BLaER1 treated with 17β-estradiol and CSF1 and Interleukin-3, amounts not matched to agents 10 nM and 100 nM (cell line): Measurements from ENCODE around the gene LUC7L.
"Not testable (repeated sequence)": the region's sequence is repeated elsewhere in the genome, so short reads cannot be mapped to it uniquely, and the experiment has no call there.

ENCODE experiments used
- H3K27ac ChIP-seq, 11 experiments: shearing (Covaris generic); formaldehyde crosslinking; 2 replicates each; pipeline ENCODE4 v1.8.1; 2022
- H3K27me3 ChIP-seq, 11 experiments: shearing (Covaris generic); formaldehyde crosslinking; 2 replicates each; pipeline ENCODE4 v1.8.1; 2022
- H3K36me3 ChIP-seq, 11 experiments: shearing (Covaris generic); formaldehyde crosslinking; 2 replicates each; pipeline ENCODE4 v1.8.1; 2022
- H3K4me1 ChIP-seq, 10 experiments: shearing (Covaris generic); formaldehyde crosslinking; 2 replicates each; pipeline ENCODE4 v1.8.1; 2022
- H3K4me2 ChIP-seq, 11 experiments: shearing (Covaris generic); formaldehyde crosslinking; 2 replicates each; pipeline ENCODE4 v1.8.1; 2022
- H3K4me3 ChIP-seq, 10 experiments: shearing (Covaris generic); formaldehyde crosslinking; 2 replicates each; pipeline ENCODE4 v1.8.1; 2022
- H3K9ac ChIP-seq, 11 experiments: shearing (Covaris generic); formaldehyde crosslinking; 2 replicates each; pipeline ENCODE4 v1.8.1; 2022
- H3K9me3 ChIP-seq, 11 experiments: shearing (Covaris generic); formaldehyde crosslinking; replicated peaks in 1 of 11; 2 replicates each; pipeline ENCODE4 v1.8.1; 2022
- H4K20me1 ChIP-seq, 11 experiments: shearing (Covaris generic); formaldehyde crosslinking; 2 replicates each; pipeline ENCODE4 v1.8.1; 2022
- Cebpa-rat ChIP-seq, 11 experiments: shearing (Covaris generic); IDR thresholded peaks; 2 replicates each; pipeline ENCODE4 v1.8.1; 2022

Gene LUC7L

DNA sequence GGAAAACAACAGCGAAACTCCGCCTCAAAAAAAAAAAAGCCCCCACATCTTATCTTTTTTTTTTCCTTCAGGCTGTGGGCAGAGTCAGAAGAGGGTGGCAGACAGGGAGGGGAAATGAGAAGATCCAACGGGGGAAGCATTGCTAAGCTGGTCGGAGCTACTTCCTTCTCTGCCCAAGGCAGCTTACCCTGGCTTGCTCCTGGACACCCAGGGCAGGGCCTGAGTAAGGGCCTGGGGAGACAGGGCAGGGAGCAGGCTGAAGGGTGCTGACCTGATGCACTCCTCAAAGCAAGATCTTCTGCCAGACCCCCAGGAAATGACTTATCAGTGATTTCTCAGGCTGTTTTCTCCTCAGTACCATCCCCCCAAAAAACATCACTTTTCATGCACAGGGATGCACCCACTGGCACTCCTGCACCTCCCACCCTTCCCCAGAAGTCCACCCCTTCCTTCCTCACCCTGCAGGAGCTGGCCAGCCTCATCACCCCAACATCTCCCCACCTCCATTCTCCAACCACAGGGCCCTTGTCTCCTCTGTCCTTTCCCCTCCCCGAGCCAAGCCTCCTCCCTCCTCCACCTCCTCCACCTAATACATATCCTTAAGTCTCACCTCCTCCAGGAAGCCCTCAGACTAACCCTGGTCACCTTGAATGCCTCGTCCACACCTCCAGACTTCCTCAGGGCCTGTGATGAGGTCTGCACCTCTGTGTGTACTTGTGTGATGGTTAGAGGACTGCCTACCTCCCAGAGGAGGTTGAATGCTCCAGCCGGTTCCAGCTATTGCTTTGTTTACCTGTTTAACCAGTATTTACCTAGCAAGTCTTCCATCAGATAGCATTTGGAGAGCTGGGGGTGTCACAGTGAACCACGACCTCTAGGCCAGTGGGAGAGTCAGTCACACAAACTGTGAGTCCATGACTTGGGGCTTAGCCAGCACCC lies 54.0 kb downstream of the LUC7L start:
- Histone ChIP-seq H3K9me3 (no peaks in the 10 kb centered on the region), H3K9ac (no peak overlapping the region), H3K4me1 (peaks cover 0 to 13% (median 8%) of the 10 kb centered on the region in 10 experiments; a peak in 9 of 20 replicates), H3K27ac (no peak overlapping the region), H3K4me3 (no peak overlapping the region), H3K27me3 (peaks cover 89 to 93% (median 91%) of the 10 kb centered on the region in 11 experiments), H3K36me3 (no peaks in the 10 kb centered on the region), H3K4me2 (peak overlapping the region in 5 of 11 experiments; percentile 0 to 38 (median 4); a peak in 6 of 22 replicates), H4K20me1 (peaks cover 0 to 51% (median 36%) of the 10 kb centered on the region in 11 experiments; a peak in 16 of 22 replicates)
- no peak for TF ChIP-seq Cebpa-rat (IDR thresholded peaks at IDR 0.05)

DNA sequence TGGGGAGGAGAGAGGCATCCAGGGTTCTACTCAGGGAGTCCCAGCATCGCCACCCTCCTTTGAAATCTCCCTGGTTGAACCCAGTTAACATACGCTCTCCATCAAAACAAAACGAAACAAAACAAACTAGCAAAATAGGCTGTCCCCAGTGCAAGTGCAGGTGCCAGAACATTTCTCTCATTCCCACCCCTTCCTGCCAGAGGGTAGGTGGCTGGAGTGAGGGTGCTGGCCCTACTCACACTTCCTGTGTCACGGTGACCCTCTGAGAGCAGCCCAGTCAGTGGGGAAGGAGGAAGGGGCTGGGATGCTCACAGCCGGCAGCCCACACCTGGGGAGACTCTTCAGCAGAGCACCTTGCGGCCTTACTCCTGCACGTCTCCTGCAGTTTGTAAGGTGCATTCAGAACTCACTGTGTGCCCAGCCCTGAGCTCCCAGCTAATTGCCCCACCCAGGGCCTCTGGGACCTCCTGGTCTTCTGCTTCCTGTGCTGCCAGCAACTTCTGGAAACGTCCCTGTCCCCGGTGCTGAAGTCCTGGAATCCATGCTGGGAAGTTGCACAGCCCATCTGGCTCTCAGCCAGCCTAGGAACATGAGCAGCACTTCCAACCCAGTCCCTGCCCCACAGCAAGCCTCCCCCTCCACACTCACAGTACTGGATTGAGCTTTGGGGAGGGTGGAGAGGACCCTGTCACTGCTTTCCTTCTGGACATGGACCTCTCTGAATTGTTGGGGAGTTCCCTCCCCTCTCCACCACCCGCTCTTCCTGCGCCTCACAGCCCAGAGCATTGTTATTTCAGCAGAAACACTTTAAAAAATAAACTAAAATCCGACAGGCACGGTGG lies 55.1 kb downstream of the LUC7L start:
- not testable (repeated sequence) for H3K4me3 ChIP-seq, H3K36me3 ChIP-seq, H3K9ac ChIP-seq, H3K27ac ChIP-seq, H3K9me3 ChIP-seq
- Histone ChIP-seq H3K4me1 (peaks cover 0 to 13% (median 8%) of the 10 kb centered on the region in 10 experiments; a peak in 9 of 20 replicates), H4K20me1 (peaks cover 0 to 42% (median 28%) of the 10 kb centered on the region in 11 experiments; a peak in 16 of 22 replicates), H3K27me3 (peaks cover 87 to 93% (median 91%) of the 10 kb centered on the region in 11 experiments), H3K4me2 (peak overlapping the region in 2 of 11 experiments; percentile 0 to 38; a peak in 3 of 22 replicates)

DNA sequence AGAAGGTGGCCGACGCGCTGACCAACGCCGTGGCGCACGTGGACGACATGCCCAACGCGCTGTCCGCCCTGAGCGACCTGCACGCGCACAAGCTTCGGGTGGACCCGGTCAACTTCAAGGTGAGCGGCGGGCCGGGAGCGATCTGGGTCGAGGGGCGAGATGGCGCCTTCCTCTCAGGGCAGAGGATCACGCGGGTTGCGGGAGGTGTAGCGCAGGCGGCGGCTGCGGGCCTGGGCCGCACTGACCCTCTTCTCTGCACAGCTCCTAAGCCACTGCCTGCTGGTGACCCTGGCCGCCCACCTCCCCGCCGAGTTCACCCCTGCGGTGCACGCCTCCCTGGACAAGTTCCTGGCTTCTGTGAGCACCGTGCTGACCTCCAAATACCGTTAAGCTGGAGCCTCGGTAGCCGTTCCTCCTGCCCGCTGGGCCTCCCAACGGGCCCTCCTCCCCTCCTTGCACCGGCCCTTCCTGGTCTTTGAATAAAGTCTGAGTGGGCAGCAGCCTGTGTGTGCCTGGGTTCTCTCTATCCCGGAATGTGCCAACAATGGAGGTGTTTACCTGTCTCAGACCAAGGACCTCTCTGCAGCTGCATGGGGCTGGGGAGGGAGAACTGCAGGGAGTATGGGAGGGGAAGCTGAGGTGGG lies 55.9 kb downstream of the LUC7L start:
- not testable (repeated sequence) for H3K27ac ChIP-seq, H3K36me3 ChIP-seq, H3K9ac ChIP-seq, H3K9me3 ChIP-seq, H3K4me3 ChIP-seq, H3K4me2 ChIP-seq
- Histone ChIP-seq H3K4me1 (peaks cover 0 to 13% (median 8%) of the 10 kb centered on the region in 10 experiments; a peak in 9 of 20 replicates), H3K27me3 (peaks cover 87 to 93% (median 91%) of the 10 kb centered on the region in 11 experiments), H4K20me1 (peaks cover 0 to 39% (median 26%) of the 10 kb centered on the region in 11 experiments; a peak in 16 of 22 replicates)

DNA sequence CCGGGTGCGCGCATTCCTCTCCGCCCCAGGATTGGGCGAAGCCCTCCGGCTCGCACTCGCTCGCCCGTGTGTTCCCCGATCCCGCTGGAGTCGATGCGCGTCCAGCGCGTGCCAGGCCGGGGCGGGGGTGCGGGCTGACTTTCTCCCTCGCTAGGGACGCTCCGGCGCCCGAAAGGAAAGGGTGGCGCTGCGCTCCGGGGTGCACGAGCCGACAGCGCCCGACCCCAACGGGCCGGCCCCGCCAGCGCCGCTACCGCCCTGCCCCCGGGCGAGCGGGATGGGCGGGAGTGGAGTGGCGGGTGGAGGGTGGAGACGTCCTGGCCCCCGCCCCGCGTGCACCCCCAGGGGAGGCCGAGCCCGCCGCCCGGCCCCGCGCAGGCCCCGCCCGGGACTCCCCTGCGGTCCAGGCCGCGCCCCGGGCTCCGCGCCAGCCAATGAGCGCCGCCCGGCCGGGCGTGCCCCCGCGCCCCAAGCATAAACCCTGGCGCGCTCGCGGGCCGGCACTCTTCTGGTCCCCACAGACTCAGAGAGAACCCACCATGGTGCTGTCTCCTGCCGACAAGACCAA lies 56.8 kb downstream of the LUC7L start, which contains the start of gene HBA2:
Gene HBA2, plus strand, starts transcription at position 503 of the 568 bp plus-strand sequence. Its CDS starts 37 bp downstream, at position 540.
- Histone ChIP-seq H4K20me1 (peaks cover 0 to 39% (median 26%) of the 10 kb centered on the region in 11 experiments; a peak in 16 of 22 replicates), H3K27me3 (peaks cover 87 to 93% (median 91%) of the 10 kb centered on the region in 11 experiments)

DNA sequence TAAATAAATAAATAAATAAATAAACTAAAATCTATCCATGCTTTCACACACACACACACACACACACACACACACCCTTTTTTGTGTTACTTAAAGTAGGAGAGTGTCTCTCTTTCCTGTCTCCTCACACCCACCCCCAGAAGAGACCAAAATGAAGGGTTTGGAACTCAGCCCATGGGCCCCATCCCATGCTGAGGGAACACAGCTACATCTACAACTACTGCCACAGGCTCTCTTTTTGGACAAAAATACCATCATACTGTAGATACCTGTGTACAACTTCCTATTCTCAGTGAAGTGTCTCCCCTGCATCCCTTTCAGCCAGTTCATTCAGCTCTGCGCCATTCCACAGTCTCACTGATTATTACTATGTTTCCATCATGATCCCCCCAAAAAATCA lies 58.5 kb downstream of the LUC7L start:
- H3K9me3 ChIP-seq: no peaks in the 10 kb centered on the region
- peaks cover 90 to 93% (median 92%) of the 10 kb centered on the region in 11 experiments for H3K27me3 ChIP-seq
- H4K20me1 ChIP-seq: peaks cover 0 to 50% (median 35%) of the 10 kb centered on the region in 11 experiments; a peak in 16 of 22 replicates
- no peak for TF ChIP-seq Cebpa-rat (IDR thresholded peaks at IDR 0.05)
- H3K9ac ChIP-seq: no peak overlapping the region
- H3K27ac ChIP-seq: no peak overlapping the region
- no peak overlapping the region for H3K4me2 ChIP-seq
- H3K4me3 ChIP-seq: no peak overlapping the region
- H3K36me3 ChIP-seq: no peaks in the 10 kb centered on the region
- H3K4me1 ChIP-seq: peaks cover under 1 to 22% (median 10%) of the 10 kb centered on the region in 10 experiments; a peak in 16 of 20 replicates

More for the DNA sequence above, 56.8 kb downstream of the LUC7L start, which contains the start of gene HBA2:
- not testable (repeated sequence) for H3K9me3 ChIP-seq, H3K4me2 ChIP-seq, H3K4me3 ChIP-seq, H3K36me3 ChIP-seq, H3K27ac ChIP-seq, H3K9ac ChIP-seq
- peaks cover 0 to 13% (median 8%) of the 10 kb centered on the region in 10 experiments; a peak in 9 of 20 replicates for H3K4me1 ChIP-seq

DNA sequence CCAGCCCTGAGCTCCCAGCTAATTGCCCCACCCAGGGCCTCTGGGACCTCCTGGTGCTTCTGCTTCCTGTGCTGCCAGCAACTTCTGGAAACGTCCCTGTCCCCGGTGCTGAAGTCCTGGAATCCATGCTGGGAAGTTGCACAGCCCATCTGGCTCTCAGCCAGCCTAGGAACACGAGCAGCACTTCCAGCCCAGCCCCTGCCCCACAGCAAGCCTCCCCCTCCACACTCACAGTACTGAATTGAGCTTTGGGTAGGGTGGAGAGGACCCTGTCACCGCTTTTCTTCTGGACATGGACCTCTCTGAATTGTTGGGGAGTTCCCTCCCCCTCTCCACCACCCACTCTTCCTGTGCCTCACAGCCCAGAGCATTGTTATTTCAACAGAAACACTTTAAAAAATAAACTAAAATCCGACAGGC lies 59.2 kb downstream of the LUC7L start:
- H3K9me3 ChIP-seq, H3K36me3 ChIP-seq, H3K4me3 ChIP-seq, H3K27ac ChIP-seq, H3K4me2 ChIP-seq, H3K9ac ChIP-seq: not testable (repeated sequence)
- Histone ChIP-seq H3K4me1 (peaks cover 8 to 24% (median 14%) of the 10 kb centered on the region in 10 experiments; a peak in 18 of 20 replicates), H4K20me1 (peaks cover 0 to 50% (median 35%) of the 10 kb centered on the region in 11 experiments; a peak in 16 of 22 replicates), H3K27me3 (peaks cover 90 to 93% (median 92%) of the 10 kb centered on the region in 11 experiments)

DNA sequence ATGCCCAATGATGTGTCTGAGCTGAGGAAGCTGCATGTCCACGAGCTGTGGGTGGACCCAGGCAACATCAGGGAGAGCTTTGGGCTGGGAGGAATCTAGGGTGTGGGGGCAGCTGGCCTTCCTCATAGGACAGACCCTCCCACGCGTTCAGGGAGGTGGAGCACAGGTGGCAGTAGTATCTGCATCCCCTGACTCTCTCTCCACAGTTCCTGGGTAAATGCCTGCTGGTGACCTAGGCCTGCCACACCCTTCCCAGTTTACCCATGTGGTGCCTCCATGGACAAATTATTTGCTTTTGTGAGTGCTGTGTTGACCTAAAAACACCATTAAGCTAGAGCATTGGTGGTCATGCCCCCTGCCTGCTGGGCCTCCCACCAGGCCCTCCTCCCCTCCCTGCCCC lies 60.2 kb downstream of the LUC7L start:
- Histone ChIP-seq H3K27ac (no peak overlapping the region), H3K27me3 (peaks cover 81 to 86% (median 85%) of the 10 kb centered on the region in 11 experiments), H4K20me1 (peaks cover 0 to 41% (median 29%) of the 10 kb centered on the region in 11 experiments; a peak in 12 of 22 replicates), H3K4me1 (peaks cover 9 to 18% (median 11%) of the 10 kb centered on the region in 10 experiments; a peak in 18 of 20 replicates), H3K4me3 (no peak overlapping the region), H3K9me3 (no peaks in the 10 kb centered on the region), H3K9ac (no peak overlapping the region), H3K4me2 (no peak overlapping the region), H3K36me3 (no peaks in the 10 kb centered on the region)
- no peak for TF ChIP-seq Cebpa-rat (IDR thresholded peaks at IDR 0.05)

DNA sequence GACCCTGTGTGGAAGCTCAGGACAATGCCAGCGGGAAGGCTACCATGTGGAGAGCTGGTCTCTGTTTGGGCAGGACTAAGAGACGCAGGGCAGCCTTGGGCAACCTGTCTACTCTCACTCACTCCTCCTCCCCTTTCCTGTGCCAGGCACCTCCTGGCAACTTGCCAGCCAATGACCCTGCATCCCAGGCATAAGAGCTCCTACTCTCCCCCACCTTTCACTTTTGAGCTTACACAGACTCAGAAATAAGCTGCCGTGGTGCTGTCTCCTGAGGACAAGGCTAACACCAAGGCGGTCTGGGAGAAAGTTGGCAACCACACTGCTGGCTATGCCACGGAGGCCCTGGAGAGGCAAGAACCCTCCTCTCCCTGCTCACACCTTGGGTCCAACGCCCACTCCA lies 60.8 kb downstream of the LUC7L start:
- no peak for TF ChIP-seq Cebpa-rat (IDR thresholded peaks at IDR 0.05)
- no peak overlapping the region for H3K27ac ChIP-seq
- no peak overlapping the region for H3K4me3 ChIP-seq
- peaks cover 0 to 40% (median 29%) of the 10 kb centered on the region in 11 experiments; a peak in 12 of 22 replicates for H4K20me1 ChIP-seq
- H3K27me3 ChIP-seq: peaks cover 75 to 83% (median 82%) of the 10 kb centered on the region in 11 experiments
- H3K4me2 ChIP-seq: no peak overlapping the region
- H3K36me3 ChIP-seq: no peaks in the 10 kb centered on the region
- H3K9me3 ChIP-seq: no peaks in the 10 kb centered on the region
- no peak overlapping the region for H3K9ac ChIP-seq
- peaks cover 9 to 18% (median 11%) of the 10 kb centered on the region in 10 experiments; a peak in 18 of 20 replicates for H3K4me1 ChIP-seq
